HG02623 (cell line): ENCODE measurements around the gene NCOA3.

Source experiments
- ATAC-seq: cut with Tn5 transposase; IDR thresholded peaks from one replicate; pipeline ENCODE4 v1.9.1; 2021; ENCODE audit warnings: moderate library complexity; ENCODE audit not compliant: unreplicated experiment

Gene NCOA3

DNA sequence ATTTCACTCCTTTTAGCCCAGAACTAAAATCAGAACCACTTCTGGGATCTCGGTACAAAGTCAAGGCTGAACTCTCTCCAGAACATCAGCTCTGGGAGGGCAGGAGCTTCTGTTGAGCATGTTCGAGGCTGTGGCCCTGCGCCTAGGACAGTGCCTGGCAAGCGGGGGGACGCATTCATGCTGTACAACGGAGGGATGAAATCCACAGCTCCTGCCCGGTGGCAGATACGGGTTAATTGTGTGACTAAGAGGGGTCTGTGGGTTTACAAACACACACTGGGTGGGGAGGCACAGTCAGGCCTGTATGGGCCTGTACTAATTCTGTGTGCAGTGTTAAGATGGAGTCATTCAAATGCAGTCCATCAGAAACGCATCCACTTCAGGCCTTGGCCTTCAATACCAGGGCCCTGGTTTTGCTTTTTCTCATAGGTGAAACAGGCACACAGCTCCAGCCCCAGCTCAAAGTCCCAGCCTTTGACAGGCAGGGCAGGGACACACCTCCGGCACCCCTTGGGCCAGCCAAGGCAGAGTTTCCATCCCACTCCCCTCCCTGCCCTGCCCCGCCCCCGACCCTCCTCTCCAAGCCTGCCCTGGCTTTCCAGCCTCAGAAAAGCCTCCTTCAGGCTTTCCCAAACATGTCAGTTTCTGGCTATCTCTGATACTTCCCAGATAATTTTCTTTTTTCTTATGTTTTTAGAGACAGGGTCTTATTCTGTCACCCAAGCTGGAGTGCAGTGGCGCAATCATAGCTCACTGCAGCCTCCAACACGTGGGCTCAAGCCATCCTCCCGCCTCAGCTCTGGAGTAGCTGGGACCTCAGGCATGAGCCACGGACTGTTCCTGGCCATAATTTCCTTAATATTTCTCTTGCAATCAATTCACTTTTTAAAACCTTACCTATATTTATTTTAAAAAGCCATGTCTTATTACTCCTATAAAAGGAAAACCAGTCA lies 173.8 kb downstream of the NCOA3 start:
- ATAC-seq, result no peak

DNA sequence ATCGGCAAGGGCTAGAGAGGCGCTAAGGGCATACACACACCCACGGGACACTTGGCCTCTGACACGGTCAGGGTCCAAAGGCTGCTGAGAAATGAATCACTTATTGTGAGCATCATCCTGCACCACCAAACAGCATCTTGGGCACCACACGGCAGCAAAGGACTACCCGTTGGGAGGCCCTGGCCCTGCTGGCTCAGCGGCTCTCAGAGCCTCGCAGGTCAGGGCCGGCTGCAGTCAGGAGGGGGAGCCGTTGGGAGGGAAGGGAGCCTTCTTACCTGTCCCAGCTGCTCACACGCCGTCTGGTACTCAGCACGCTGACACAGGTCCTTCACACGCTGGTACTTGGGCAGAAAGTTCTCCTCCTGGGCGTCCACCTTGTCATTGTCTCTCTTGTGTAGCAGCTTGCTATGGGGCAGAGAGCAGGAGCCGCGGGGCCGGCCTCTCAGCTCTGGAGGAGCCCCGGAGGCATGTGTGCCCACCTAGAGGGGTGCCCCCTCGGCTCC lies 174.6 kb downstream of the NCOA3 start:
- no peak for ATAC-seq

DNA sequence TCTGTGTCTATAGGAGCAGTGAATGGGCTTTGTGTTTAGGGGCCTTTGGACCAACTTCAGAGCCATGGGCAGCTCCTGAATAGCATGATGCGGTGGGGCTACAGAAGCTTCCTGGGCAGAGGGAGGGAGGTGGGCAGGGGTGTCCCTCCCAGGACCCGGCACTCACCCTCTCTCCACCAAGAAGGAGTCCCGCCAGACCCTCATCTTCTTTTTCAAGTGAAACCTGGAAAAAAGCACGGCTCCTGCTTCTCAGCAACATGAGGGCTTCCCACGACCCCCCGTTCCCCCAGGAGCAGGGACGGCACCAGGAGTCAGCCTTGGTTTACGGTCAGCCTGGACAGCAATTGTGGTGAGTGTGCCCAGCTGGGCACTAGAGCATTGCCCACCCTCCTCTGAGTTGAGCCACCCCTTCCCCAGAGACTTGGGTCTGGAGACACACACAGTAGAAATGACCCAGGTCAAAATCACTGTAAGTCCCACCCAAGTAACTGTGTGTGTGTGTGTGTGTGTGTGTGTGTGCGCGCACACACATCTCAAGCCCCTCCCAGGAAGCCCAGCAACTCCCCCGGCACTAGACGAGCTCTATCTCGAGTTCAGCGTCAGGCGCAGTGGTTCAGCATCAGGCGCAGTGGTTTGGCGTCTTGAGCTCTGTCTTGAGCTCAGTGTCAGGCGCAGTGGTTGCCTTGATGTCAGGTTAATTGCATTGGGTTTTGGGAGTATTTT lies 175.4 kb downstream of the NCOA3 start:
- ATAC-seq, result no peak

DNA sequence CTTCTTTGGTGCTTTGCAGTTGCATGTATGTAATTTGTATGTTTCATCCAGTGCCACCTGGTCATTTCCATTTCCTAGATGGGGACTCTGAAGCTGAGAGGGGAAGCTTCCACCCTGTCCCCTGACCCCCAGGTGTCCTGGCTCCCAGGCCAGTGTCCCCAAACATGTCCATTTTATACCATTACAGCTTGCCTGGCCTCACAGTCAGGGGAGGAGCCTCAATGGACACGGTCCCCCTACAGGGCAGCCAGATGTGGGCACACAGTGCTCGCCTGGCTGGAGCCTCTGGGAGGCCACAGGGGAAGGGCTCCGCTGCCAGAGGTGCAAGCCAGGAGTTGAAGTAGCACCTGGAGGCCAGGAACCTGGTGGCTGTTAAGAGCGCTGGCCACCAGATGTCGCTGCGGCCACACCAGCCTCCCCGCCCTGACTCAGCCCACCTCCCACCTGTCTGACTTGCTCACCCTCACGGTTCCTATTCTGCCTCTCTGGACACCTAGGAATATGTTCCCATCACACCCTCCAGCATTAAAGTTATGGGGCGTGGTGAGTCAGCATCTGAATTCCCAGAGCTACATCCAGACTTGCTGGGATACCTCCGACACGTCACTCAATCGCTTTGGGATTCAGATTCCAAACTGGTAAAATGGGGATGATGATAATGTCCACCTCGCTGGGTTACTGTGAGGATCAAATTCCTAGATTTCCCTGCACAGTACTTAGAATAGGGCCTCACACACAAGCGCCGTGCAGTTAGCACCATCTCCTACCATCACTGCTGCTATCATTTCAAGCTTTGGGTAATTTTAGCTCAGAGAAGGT lies 176.2 kb downstream of the NCOA3 start:
- ATAC-seq, result no peak

DNA sequence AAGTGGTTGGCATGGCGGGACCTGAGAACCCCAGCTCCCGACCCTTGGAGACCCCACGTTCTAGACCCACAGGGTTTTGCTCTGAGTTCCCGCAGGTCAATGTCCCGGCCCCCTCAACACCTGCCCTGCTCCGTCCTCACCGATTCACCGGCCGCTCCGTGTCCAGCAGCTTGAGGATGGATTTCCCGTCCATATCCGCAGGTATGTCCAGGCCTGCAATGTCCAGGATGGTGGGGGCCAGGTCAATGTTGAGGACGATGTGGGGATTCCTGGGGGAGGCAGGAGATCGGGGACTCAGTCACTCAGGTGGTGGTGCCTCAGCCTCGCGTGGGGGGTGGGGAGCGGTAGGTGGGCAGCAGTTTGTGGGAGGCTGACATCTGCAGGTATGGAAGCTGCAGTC lies 176.8 kb downstream of the NCOA3 start:
- ATAC-seq, result no peak

DNA sequence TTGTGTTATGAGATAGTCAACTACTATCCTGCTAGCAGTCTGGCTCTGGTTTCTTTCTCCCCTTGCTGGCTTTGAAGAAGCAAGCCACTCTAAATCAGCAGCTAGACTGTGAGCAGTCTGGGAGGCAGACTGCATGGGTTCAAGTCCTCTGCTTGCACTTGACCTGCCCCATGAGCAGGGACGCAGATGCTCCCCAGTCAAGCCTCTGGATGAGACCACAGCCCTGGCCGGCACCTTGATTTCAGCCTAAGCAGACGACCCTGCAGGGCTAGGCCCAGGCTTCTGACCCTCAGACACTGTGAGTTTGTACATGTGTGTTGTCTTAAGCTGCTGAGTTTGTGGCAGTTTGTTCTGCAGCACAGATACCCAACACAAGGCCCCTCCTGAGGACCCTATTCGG lies 177.8 kb downstream of the NCOA3 start:
- no peak for ATAC-seq

DNA sequence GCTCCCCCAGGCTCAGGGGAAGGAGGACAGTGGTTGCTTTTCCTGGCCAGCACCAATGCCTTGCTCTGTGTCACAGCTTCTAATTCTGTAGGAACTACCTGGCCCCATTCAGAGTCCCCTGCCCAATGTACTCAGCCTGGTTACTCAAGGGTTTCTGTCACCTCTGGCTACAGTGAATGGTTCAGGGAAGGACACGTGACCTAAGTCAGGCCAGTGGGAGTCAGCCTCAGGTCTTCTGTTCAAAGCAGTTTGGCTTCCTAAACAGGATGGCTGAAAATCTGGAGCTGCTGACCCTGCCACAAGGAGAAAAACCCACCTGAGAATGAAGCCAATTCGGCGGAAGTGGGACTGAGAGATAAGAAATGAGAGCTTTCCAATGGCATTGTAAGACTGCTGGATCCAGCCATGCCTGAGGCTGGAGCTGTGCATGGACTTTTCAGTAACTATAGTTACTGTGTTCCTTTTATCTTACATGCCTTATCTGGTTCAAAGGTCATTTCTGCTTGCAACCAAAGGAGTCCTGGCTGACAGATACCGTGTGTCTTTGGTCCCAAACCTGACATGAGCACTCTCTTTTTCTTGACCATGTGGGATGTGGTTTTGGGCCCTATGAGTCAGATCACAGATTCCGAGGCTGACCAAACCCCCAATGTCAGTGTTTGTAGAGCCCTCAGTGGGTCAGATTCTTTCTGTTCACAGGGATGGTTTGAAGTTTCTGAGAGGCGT lies 179.3 kb downstream of the NCOA3 start:
- no peak for ATAC-seq

DNA sequence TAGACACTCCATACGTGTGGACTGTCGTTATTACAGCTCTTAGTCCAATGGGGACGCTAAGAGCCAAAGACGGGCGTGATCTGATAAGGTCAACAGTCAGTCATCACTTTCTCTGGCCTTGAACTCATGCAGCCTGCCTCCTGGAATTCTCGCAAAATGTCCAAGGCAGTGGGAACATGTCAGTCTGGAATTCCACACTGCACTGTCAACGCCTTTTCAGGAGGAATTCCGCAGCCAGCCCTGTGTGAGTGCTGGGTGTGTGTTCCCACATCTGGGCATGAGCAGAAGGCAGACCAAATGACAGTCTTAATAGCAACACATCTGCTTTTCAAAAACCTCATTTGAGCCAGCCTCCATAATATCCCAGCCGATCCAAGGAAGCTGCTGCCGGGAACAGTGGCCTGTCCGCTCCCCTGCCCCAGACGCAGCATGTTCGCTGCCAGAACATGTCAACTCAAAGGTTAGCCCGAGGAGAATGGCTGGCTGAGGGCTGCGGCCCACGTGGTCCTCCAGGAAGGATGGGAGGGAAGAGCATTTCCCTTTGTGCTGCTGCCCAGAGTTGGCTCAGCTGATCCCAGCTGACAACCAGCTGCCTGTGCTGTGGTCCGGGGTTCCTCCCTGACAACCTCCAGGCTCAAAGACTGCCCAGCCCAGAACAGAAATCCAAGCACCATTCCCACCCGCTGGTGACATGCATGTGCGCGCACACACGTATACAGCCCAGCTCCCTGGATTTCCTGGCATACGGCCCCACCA lies 180.5 kb downstream of the NCOA3 start:
- ATAC-seq, result no peak

DNA sequence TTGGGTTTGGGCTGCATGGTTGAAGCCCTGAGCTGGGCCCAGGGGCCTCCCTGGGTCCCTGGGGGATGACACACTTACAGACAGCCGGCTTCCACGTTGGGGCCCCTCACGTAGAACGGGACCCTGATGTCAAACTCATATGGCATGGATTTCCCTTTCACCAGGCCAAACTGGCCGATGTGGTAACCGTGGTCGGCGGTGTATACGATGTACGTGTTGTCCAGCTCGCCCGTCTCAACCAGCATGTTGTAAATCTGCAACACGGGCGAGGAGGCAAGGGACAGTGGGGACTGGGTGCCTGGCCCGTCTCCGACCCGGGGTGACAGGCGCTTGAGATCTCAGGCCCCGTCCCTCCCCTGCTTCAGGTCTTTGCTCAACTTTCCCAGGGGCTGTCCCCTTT lies 181.2 kb downstream of the NCOA3 start:
- ATAC-seq, result no peak

DNA sequence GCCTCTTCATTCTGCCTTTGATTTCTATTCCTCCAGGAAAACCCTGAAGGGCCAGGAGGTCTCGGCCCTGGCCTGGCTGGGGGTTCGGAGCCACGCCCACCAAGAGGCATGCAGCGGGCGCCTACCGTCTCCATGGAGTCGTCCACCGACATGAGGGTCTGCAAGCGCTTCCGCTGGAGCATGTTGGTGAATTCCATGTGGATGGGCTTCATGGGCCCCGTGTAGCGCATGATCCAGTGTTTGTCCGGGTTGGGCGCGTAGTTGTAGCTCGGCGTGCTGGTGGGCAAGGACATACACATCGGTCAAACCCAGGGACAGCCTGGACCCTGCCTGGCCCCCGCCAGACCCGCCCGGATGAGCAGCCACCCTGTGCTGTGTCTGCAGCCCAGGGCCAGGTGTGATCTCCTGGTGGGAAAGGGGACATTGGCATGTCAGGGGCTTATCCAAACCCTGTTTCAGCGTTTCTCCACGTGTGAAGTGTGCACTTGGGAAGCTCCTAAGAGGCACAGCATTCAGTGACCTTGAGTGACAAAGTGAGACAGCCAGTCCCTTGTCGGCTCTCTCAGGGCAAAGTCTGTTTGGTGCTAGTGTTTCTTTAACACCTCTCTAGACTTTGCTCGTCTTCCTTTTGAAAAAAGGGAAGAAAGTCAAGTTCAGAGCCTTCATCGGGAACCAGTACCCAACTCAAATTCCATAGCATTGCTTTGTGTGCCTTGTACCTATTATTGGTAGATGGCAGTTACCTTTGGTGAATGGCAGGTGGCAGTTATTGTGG lies 182.8 kb downstream of the NCOA3 start:
- ATAC-seq, result no peak

DNA sequence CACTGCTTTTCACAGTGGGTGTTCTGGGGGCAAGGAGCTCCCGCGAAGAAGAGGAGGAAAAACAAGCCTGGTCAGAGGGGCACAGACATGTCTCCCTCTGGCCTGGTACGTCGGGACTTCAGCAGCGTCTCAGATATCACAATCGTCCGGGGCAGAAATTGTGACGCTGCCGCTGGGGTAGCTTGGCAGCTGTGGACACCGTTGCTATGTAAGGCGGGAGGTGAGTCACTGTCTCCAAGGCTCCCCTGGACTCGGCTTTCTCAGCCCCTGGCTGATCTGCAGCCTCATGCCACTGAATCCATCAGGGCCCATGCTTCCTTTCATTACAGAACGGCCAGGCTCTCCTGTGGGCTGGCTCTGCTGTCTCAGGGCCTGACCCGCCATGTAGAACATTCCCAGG lies 184.9 kb downstream of the NCOA3 start:
- no peak for ATAC-seq

DNA sequence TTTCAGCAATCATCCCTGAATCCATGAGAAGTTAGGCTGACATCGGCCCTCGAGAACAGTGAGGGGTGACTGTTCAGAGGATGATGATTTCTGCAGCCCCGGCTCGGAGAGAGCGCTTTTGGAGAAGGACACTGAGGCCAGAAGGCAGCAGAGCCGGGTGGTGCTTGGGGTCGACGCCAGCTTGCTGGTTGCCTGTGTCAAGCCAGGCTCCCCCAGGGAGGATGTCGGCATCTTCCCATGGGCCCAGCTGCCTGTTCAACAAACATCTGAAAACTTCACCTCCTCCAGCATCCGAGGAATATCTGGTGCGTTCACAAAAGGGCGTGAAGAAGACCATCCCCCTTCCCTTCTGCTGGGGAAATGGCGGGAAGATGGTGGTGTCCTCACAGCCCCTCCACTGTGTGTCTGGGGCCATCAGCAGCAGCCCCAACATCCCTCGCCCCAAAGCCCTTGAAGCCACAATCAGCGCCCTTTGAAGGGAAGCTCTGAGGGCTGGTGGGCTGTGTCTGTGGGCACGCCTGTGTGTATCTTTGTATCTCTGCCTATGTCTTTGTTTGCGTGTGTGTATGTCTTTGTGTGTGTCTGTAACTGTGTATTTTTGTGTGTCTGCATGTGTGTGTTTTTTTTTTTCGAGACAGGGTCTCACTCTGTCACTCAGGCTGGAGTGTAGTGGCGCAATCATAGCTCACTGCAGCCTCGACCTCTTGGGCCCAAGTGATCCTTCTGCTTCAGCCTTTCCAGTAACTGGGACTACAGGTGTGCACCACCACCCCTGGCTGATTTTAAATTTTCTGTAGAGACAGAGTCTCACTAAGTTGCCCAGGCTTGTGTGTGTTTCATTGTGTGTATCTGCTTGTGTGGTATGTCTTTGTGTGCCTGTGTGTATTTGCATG lies 185.7 kb downstream of the NCOA3 start:
- no peak for ATAC-seq

DNA sequence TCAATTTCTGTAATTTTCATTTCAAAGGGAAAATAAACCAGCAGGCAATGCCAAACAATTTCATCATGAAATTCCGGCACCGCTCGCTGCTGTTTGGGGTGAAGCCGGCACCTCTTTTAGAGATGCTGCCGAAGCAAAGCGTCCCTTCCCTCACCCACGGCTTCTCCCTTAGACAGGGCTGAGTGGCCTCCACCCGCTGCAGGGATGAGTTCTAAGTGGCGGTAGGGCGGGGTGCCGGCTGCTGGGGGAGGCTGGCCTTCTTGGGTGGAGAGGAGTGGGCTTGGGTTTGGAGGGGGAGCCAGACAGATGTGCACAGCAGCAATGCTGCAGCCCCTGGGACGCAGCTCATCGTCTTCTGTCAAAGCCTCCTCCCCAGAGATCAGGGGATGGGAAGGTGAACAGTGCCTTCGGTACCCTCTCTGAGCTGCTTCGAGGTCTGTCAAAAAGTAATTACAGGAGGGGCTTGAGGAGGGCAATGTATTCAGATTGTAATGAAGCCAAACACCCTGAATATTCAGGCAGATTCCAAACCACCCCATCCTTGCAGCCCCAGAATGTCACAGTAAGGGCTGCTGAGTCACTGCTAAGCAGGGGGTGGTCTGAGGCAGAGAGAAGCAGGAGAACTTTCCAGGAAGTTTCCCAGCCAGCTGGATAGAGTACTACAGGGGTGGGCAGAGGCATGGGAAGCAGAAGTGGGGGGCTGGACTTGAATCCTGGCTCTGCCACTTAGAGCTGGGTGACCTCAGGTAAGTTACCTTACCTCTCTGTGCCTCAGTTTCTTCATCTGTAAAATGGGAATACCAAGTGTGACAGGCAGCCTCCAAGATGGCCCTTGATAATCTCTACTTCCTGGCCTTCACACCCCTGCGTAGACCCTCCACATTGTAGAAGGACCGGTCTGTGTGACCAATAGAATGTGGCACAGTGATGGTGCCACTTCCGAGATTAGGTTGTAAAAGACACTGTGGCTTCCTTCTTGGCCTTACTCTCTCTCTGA lies 187.0 kb downstream of the NCOA3 start:
- ATAC-seq, result no peak

DNA sequence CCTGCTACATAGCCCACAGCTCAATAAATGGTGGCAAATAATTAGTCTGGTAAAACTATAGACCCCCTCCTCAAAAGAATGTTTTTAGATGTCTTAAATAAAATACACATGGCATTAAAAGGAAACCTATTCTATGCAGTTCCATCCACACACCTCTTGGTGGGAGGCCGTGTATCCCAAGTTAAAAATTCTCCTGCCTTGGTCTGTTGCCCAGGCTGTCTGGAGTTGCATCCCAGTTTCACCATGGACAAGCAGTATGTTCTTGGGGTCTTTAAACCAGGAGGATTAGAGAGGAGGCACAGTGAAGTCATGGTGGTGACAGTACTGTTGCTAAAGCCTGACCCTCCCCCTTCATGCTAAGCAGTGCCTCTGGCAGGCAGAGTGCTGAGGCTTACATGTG lies 188.0 kb downstream of the NCOA3 start:
- ATAC-seq, result no peak

DNA sequence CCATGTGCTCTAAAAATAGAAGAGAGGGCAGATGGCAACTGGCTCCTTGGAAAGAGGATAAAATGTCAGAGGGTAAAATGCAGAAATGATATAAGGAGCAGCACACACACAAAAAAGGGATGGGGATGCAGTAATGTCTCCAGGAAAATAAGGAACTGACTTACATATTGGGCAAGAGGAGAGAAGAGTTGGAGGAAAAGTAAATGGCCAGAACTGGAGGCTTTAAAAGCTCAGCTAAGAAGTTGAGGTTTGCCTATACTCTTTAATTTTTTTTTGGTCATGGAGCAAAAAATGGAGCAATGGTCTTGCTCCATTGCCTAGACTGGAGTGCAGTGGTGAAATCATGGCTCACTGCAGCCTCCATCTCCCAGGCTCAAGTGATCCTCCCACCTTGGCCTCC lies 189.9 kb downstream of the NCOA3 start:
- no peak for ATAC-seq

DNA sequence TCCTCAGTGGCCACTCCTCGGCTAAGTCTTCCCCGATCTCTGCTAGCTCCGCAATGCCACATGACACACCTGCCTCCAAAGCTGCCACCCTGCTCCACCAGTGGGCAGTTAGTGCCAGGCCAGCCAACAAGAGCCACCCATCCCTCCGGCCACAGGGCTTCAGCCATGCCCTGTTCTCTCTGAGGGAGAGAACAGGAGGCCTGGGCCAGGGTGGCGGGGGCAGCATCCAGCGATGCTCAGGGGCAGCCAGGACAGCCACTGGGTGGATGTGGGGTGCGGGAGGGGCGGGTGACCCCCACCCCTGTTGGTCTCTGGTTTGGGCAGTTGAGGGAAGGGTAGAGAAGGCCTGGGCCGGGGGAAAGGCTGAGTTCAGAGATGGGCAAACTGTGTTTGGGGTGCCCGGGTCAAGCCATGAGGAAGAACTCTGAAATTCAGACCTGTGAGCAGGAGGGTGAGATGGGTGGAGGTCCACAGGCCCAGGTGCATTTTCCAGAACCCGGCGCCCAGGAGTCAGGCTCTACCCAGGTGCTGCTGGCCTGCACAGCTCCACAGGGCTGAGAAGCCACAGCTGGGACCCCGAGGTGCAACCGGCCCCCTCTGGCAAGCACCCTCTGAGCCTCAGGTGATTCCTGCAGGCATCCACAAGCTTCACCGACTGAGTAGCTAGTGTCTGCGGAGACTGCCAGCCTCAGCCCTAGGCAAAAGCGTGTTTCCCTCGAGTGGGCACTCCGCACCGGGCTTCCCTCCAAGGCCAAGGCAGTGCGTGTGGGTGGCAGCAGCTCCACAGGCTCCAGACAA lies 192.5 kb downstream of the NCOA3 start:
- ATAC-seq, result no peak
